Tibial artery (tissue), 4 donors: ENCODE data around the gene TRIM5.

ENCODE experiments used
- DNase-seq, 2 donors: peaks; one replicate each; pipeline ENCODE4 v3.0.0-alpha.2; 2019
- H3K27ac ChIP-seq, 2 donors: fragments of 200-600 bp; sonication (generic) in 1 of 2; 1 replicate in 1 of 2; 2 replicates in 1 of 2; pipeline ENCODE4 v1.5.1; 2018 to 2019; ENCODE audit warnings: mild to moderate bottlenecking in 1 of 2
- H3K27me3 ChIP-seq, 2 donors: fragments of 200-600 bp; sonication (generic) in 1 of 2; one replicate each; pipeline versions ENCODE4 v1.5.1 to v1.6.0; 2016 to 2019
- H3K36me3 ChIP-seq, 3 donors: fragments of 200-600 bp; sonication (generic) in 2 of 3; one replicate each; pipeline ENCODE4 v1.5.1; 2016 to 2019; ENCODE audit warnings: mild to moderate bottlenecking in 2 of 3
- H3K4me1 ChIP-seq, 4 donors: fragments of 200-600 bp; sonication (generic) in 2 of 4; 1 replicate in 3 of 4; 2 replicates in 1 of 4; pipeline ENCODE4 v1.5.1; 2016 to 2019
- H3K4me3 ChIP-seq, 2 donors: fragments of 200-600 bp; sonication (generic) in 1 of 2; 1 replicate in 1 of 2; 2 replicates in 1 of 2; pipeline ENCODE4 v1.5.1; 2018 to 2019; ENCODE audit warnings: mild to moderate bottlenecking in 2 of 2
- H3K9me3 ChIP-seq, 3 donors: fragments of 200-600 bp; sonication (generic) in 1 of 3; one replicate each; pipeline ENCODE4 v1.5.1; 2016 to 2019
- CTCF ChIP-seq, 2 experiments: fragments of 200-600 bp in 1 of 2; fragments of 450-650 bp in 1 of 2; IDR thresholded peaks; one replicate each; pipeline ENCODE4 v1.5.1; 2017 to 2019; ENCODE audit warnings: antibody characterized with exemption in 2 of 2, mild to moderate bottlenecking in 1 of 2, moderate library complexity in 1 of 2
- intact Hi-C: fragments of 100-400 bp; cut with DNase I; formaldehyde crosslinking; loops from one replicate; pipeline ENCODE4 v1.15.0; 2023; ENCODE audit warnings: low total_unique reads

Gene TRIM5

GRCh38 chr11:5631969-5632635 lies 52.8 kb downstream of the TRIM5 start:
- Histone ChIP-seq H3K36me3 (peaks cover 19 to 25% (median 22%) of the 10 kb centered on the region in 3 donors), H3K4me1 (no peaks in the 10 kb centered on the region), H3K9me3 (no peaks in the 10 kb centered on the region), H3K27ac (no peak overlapping the region), H3K27me3 (no peaks in the 10 kb centered on the region), H3K4me3 (no peak overlapping the region)
- no peak for TF ChIP-seq CTCF (IDR thresholded peaks at IDR 0.05)
- no peak for DNase-seq
- intact Hi-C loops: no loop called here

DNA sequence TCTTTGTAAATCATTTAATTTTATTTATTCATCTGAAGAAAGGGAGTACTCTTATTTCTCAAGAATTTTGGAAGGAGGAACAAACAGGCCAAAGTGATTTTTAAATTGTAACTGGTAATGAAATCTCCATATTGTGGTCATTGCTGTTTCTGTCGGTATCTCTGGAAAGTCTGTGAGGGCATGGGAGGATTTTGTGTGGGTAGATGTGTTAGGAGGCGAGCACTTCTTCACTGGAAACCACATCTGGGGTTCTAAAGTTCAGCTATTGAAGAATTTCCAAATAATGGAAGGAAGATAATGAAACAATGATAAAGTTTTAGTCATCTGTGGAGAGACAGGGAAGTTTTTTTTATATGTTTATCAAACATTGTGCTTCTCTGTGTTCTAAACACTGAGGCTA lies 53.5 kb downstream of the TRIM5 start:
- H3K27ac ChIP-seq: no peak overlapping the region
- H3K27me3 ChIP-seq: no peaks in the 10 kb centered on the region
- intact Hi-C loops: no loop called here
- no peak overlapping the region for H3K4me3 ChIP-seq
- no peak for DNase-seq
- peaks cover 18 to 25% (median 22%) of the 10 kb centered on the region in 3 donors for H3K36me3 ChIP-seq
- H3K4me1 ChIP-seq: no peaks in the 10 kb centered on the region
- no peak for TF ChIP-seq CTCF (IDR thresholded peaks at IDR 0.05)
- no peaks in the 10 kb centered on the region for H3K9me3 ChIP-seq

DNA sequence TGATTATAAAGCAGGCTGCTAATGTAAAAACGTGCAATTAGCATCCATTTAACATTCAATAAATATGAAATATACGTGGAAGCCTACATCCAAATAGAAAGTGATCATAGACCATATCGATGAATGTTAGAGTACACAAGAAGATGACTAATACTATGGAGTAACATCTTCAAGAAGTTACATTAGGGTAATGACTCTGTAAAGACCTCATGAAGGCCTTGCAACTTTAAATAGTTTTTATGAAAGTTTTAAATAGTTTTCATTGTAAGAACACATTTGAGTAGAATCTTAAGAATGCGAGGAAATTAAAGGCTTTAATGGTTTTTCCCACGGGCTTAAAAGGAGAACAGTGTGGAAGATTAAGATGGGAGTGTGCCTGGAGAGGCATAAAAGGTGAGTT lies 58.7 kb downstream of the TRIM5 start:
- DNase-seq: no peak
- no peaks in the 10 kb centered on the region for H3K36me3 ChIP-seq
- H3K27me3 ChIP-seq: no peaks in the 10 kb centered on the region
- H3K4me3 ChIP-seq: no peak overlapping the region
- peaks cover 0 to 25% (median 12%) of the 10 kb centered on the region in 4 donors for H3K4me1 ChIP-seq
- no peak for TF ChIP-seq CTCF (IDR thresholded peaks at IDR 0.05)
- no peaks in the 10 kb centered on the region for H3K9me3 ChIP-seq
- intact Hi-C loops: no loop called here
- H3K27ac ChIP-seq: no peak overlapping the region

GRCh38 chr11:5625281-5625680 lies 59.6 kb downstream of the TRIM5 start:
- DNase-seq: no peak
- intact Hi-C loops: no loop called here
- Histone ChIP-seq H3K9me3 (no peaks in the 10 kb centered on the region), H3K27me3 (no peaks in the 10 kb centered on the region), H3K4me1 (peaks cover 0 to 34% (median 19%) of the 10 kb centered on the region in 4 donors), H3K27ac (peak overlapping the region; percentile 61 to 65), H3K36me3 (no peaks in the 10 kb centered on the region), H3K4me3 (peak overlapping the region; percentile 53 to 55)
- no peak for TF ChIP-seq CTCF (IDR thresholded peaks at IDR 0.05)

DNA sequence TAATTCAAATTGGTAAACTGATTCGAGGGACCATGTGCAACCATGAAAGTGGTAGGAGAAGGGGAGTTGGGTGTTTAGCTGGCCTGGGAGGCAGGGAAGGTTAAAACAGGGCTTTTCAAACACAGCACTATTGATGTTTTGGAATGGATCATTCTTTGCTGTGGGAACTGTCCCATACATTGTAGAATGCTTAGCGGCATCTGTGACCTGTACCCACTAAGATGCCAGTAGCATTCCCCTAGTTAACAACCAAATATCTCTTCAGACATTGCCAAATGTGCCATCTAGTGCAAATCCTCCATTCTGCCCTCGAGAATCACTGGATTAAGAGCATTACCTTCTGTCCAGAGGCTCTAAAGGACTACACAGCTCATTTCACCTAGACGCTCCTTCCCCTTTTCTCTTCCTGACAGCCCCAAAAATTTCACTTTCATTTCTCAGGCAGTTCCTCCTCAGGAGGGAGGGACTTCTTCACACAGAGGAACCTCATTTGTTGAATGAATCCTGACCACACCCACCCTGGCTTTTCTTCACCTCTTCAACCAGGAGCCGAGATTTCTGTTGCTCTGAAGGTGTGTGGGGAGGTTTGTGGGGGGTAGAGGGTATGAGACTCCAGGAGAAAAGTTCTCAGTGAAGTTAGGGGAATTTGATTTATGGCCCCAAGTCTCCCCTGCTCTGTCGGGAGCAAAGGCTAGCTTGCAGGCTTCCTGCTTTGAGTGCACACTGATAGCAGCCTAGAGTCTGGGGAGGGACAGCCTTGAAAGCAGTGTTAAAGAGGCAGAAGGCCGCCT lies 60.2 kb downstream of the TRIM5 start, which contains the start of gene TRIM34:
Gene TRIM34, plus strand, starts transcription at position 513 of the 791 bp plus-strand sequence. CDS start 7,331 bp downstream, outside the sequence.
- Histone ChIP-seq H3K27me3 (no peaks in the 10 kb centered on the region), H3K9me3 (no peaks in the 10 kb centered on the region), H3K36me3 (no peaks in the 10 kb centered on the region), H3K4me3 (peak within 1 kb of the TSS; percentile 53 to 55), H3K27ac (peak within 1 kb of the TSS; percentile 61 to 65), H3K4me1 (peaks cover 0 to 35% (median 20%) of the 10 kb centered on the region in 4 donors)
- TF ChIP-seq CTCF (IDR thresholded peaks at IDR 0.05): no peak
- intact Hi-C loops: no loop called here
- DNase-seq: peak; percentile 59 to 74
